H1 (cell line): ENCODE data around the gene INF2. TPM values are rescaled to one million over a fixed set of nuclear protein-coding genes. Genes with fewer than 3 reads are reported as not detected.

Experiments used
- CTCF ChIA-PET: fragments of 300-600 bp; sonication (Branson Sonifier 250); formaldehyde crosslinking; loops from one replicate; lab custom pipeline; 2021; ENCODE audit not compliant: partially characterized antibody; lab: Charles Lee
- POLR2A ChIA-PET: fragments of 300-600 bp; sonication (Branson Sonifier 250); formaldehyde crosslinking; loops from one replicate; lab custom pipeline; 2021; ENCODE audit warnings: inconsistent platforms; ENCODE audit not compliant: partially characterized antibody; lab: Charles Lee
- DNase-seq, 2 experiments: peaks; one replicate each; pipeline versions ENCODE4 v3.0.0 to v3.0.0-alpha.2; 2010 to 2022; ENCODE audit warnings: low spot score in 2 of 2, low read depth in 1 of 2, mixed read lengths in 1 of 2
- FAIRE-seq: peaks from 2 replicates; lab custom pipeline; 2011; peaks lifted over from hg19 to GRCh38; lab: Jason Lieb, UNC
- H2AFZ ChIP-seq: 2 replicates; pipeline ENCODE4 v1.8.1; 2012; ENCODE audit warnings: low read length, inconsistent platforms
- H2AK5ac ChIP-seq: 2 replicates; pipeline ENCODE4 v1.6.1; 2013; ENCODE audit warnings: low read depth, low read length
- H2BK120ac ChIP-seq: replicated peaks from 2 replicates; pipeline ENCODE3; 2013; ENCODE audit warnings: low read depth, low read length, inconsistent platforms
- H2BK12ac ChIP-seq: 2 replicates; pipeline ENCODE4 v1.6.1; 2013; ENCODE audit warnings: low read depth, low read length
- H2BK15ac ChIP-seq: 2 replicates; pipeline ENCODE4 v1.6.1; 2013; ENCODE audit warnings: low read length
- H2BK20ac ChIP-seq: 2 replicates; pipeline ENCODE4 v1.6.1; 2013; ENCODE audit warnings: low read length
- H2BK5ac ChIP-seq: 2 replicates; pipeline ENCODE4 v1.6.1; 2013; ENCODE audit warnings: low read depth, low read length
- H3K14ac ChIP-seq: 2 replicates; pipeline ENCODE4 v1.6.1; 2013; ENCODE audit warnings: inconsistent platforms; ENCODE audit not compliant: insufficient read length
- H3K18ac ChIP-seq: 2 replicates; pipeline ENCODE4 v1.6.1; 2013; ENCODE audit warnings: low read length; ENCODE audit errors: extremely low read depth
- H3K23ac ChIP-seq: 2 replicates; pipeline ENCODE4 v1.6.1; 2013; ENCODE audit warnings: inconsistent platforms; ENCODE audit not compliant: insufficient read length
- H3K23me2 ChIP-seq: 2 replicates; pipeline ENCODE4 v1.6.1; 2013; ENCODE audit warnings: low read depth, low read length
- H3K27ac ChIP-seq: 2 replicates; pipeline ENCODE4 v1.6.1; 2011; ENCODE audit warnings: low read depth, low read length, inconsistent platforms
- H3K27me3 ChIP-seq, 4 experiments: replicated peaks in 1 of 4; 1 replicate in 1 of 4; 2 replicates in 3 of 4; pipeline versions ENCODE4 v1.6.1 to v1.8.1; 2011 to 2013; ENCODE audit warnings: low read length in 3 of 4, mild to moderate bottlenecking in 3 of 4, inconsistent platforms in 2 of 4, mixed read lengths in 2 of 4, moderate library complexity in 1 of 4; ENCODE audit not compliant: control insufficient read depth in 3 of 4, insufficient read depth in 3 of 4; ENCODE audit errors: extremely low read depth in 1 of 4
- H3K36me3 ChIP-seq, 4 experiments: 2 replicates each; pipeline versions ENCODE4 v1.6.1 to v1.8.1; 2011 to 2013; ENCODE audit warnings: mild to moderate bottlenecking in 4 of 4, low read length in 3 of 4, moderate library complexity in 2 of 4, control low read depth in 1 of 4, inconsistent platforms in 1 of 4; ENCODE audit not compliant: insufficient read depth in 4 of 4, control insufficient read depth in 2 of 4
- H3K4ac ChIP-seq: replicated peaks from 2 replicates; pipeline ENCODE3; 2013; ENCODE audit warnings: low read length, low read depth, mixed read lengths, inconsistent platforms; ENCODE audit not compliant: insufficient read length
- H3K4me1 ChIP-seq, 4 experiments: replicated peaks in 1 of 4; 1 replicate in 1 of 4; 2 replicates in 3 of 4; pipeline versions ENCODE4 v1.6.1 to v1.8.1; 2011 to 2013; ENCODE audit warnings: low read length in 3 of 4, inconsistent platforms in 2 of 4, mixed read lengths in 1 of 4; ENCODE audit not compliant: insufficient read depth in 4 of 4, control insufficient read depth in 3 of 4
- H3K4me2 ChIP-seq, 2 experiments: 2 replicates each; pipeline versions ENCODE4 v1.6.1 to v1.8.1; 2011 to 2013; ENCODE audit warnings: low read depth in 2 of 2, low read length in 2 of 2, control low read depth in 1 of 2, inconsistent platforms in 1 of 2, mild to moderate bottlenecking in 1 of 2; ENCODE audit not compliant: insufficient read depth in 1 of 2
- H3K4me3 ChIP-seq, 4 experiments: fragments of 200-600, 300-600 bp in 1 of 4; sonication (generic), shearing (Covaris generic), sonication (Bioruptor Twin) in 1 of 4; 2 replicates each; pipeline versions ENCODE4 v1.5.1 to v1.8.1; 2011 to 2016; ENCODE audit warnings: low read length in 4 of 4, low read depth in 3 of 4, control low read depth in 2 of 4, inconsistent platforms in 2 of 4, mild to moderate bottlenecking in 2 of 4, mixed read lengths in 1 of 4, moderate library complexity in 1 of 4; ENCODE audit not compliant: insufficient read depth in 2 of 4; ENCODE audit errors: extremely low read depth in 1 of 4
- H3K56ac ChIP-seq: replicated peaks from 2 replicates; pipeline ENCODE3; 2013; ENCODE audit warnings: low read depth, mild to moderate bottlenecking, mixed read lengths, low read length, inconsistent platforms; ENCODE audit not compliant: insufficient read length
- H3K79me1 ChIP-seq: 2 replicates; pipeline ENCODE4 v1.6.1; 2013; ENCODE audit warnings: low read depth, low read length, control low read depth
- H3K79me2 ChIP-seq, 2 experiments: 2 replicates each; pipeline versions ENCODE4 v1.6.1 to v1.8.1; 2012 to 2013; ENCODE audit warnings: low read length in 2 of 2, mild to moderate bottlenecking in 2 of 2, inconsistent platforms in 1 of 2; ENCODE audit not compliant: insufficient read depth in 2 of 2, control insufficient read depth in 1 of 2
- H3K9ac ChIP-seq, 4 experiments: replicated peaks in 1 of 4; 1 replicate in 1 of 4; 2 replicates in 3 of 4; pipeline versions ENCODE4 v1.6.1 to v1.8.1; 2011 to 2013; ENCODE audit warnings: low read depth in 3 of 4, low read length in 3 of 4, control low read depth in 2 of 4, mild to moderate bottlenecking in 2 of 4, moderate library complexity in 2 of 4, inconsistent platforms in 1 of 4; ENCODE audit errors: extremely low read depth in 1 of 4
- H3K9me3 ChIP-seq, 2 experiments: 2 replicates each; pipeline versions ENCODE4 v1.6.1 to v1.8.1; 2012 to 2013; ENCODE audit warnings: mild to moderate bottlenecking in 2 of 2, moderate library complexity in 2 of 2, control low read depth in 1 of 2, inconsistent platforms in 1 of 2, low read depth in 1 of 2, low read length in 1 of 2, mixed read lengths in 1 of 2; ENCODE audit not compliant: insufficient read depth in 2 of 2
- H4K20me1 ChIP-seq, 2 experiments: replicated peaks in 1 of 2; 2 replicates each; pipeline versions ENCODE3 to v1.8.1; 2011 to 2013; ENCODE audit warnings: inconsistent platforms in 2 of 2, low read length in 2 of 2, mild to moderate bottlenecking in 1 of 2; ENCODE audit not compliant: insufficient read depth in 2 of 2, control insufficient read depth in 1 of 2
- H4K5ac ChIP-seq: 2 replicates; pipeline ENCODE4 v1.6.1; 2013; ENCODE audit warnings: low read length, low read depth, mixed read lengths, inconsistent platforms; ENCODE audit not compliant: insufficient read length
- H4K8ac ChIP-seq: 2 replicates; pipeline ENCODE4 v1.8.0; 2013; ENCODE audit warnings: mild to moderate bottlenecking, moderate library complexity, low read length, inconsistent platforms; ENCODE audit not compliant: insufficient read depth; ENCODE audit errors: extremely low read depth
- H4K91ac ChIP-seq: replicated peaks from 2 replicates; pipeline ENCODE3; 2013; ENCODE audit warnings: low read length, mixed read lengths, inconsistent platforms; ENCODE audit not compliant: insufficient read length
- CBX8 ChIP-seq: fragments of 300-800, 300-1000 bp; sonication (generic); IDR thresholded peaks from 2 replicates; pipeline ENCODE4 v1.7.1; 2016; ENCODE audit warnings: low read depth, low read length, borderline replicate concordance
- EZH2 ChIP-seq: fragments of 200-600 bp; sonication (generic); IDR thresholded peaks from 2 replicates; pipeline ENCODE4 v1.7.1; 2012; ENCODE audit warnings: low read depth, mild to moderate bottlenecking, moderate library complexity, low read length, inconsistent platforms; ENCODE audit not compliant: severe bottlenecking
- SIX5 ChIP-seq: IDR thresholded peaks from 2 replicates; pipeline ENCODE4 v1.6.1; 2011; ENCODE audit warnings: mild to moderate bottlenecking, low read depth, low read length
- YY1 ChIP-seq: IDR thresholded peaks from 2 replicates; pipeline ENCODE4 v1.6.1; 2011; ENCODE audit warnings: low read depth, mild to moderate bottlenecking, low read length
- WGBS, 2 experiments: shearing (Covaris generic) in 1 of 2; methylation state at CpG; one replicate each; pipeline versions ENCODE4 v1.1.6 to v1.1.7; 2013 to 2015; ENCODE audit warnings: low lambda C conversion rate in 2 of 2, mixed read lengths in 2 of 2, inconsistent platforms in 1 of 2, low coverage in 1 of 2, missing lambda C conversion rate in 1 of 2; ENCODE audit not compliant: insufficient replicate concordance in 2 of 2, insufficient coverage in 1 of 2, insufficient read length in 1 of 2; ENCODE audit errors: extremely low coverage in 1 of 2, missing lambda C conversion rate in 1 of 2; 5-methylcytosine and 5-hydroxymethylcytosine counted together
- polyA plus RNA-seq, 7 experiments: library from polyadenylated mRNA; depleted of rRNA in 3 of 7; stranded (reverse) in 5 of 7; unstranded in 2 of 7; fragments of >200 nt in 5 of 7; fragments of 200-250 nt in 2 of 7; gene quantifications; 1 replicate in 5 of 7; 2 replicates in 1 of 7; 4 replicates in 1 of 7; pipeline versions ENCODE4 v1.2.1 to v1.2.3, GENCODE V29; 2011 to 2013; ENCODE audit warnings: missing spikeins in 2 of 7, mixed read lengths in 2 of 7
- total RNA-seq: library from RNA; stranded (reverse); fragmentation: NEBNext Ultra II Directional; extraction: Animal tissue kit (Norgen Biotek cat#: 25700); gene quantifications from 2 replicates; pipeline ENCODE4 v1.2.1, GENCODE V29; 2021

Gene INF2
- total and polyA plus RNA-seq, 2 of the 8 experiments (the other 6 are each of a cell fraction or from before 2014, with no cell fraction given), result 29.1 to 59.5 TPM

- no peak overlapping the region; the same call in 1 of the 2 replicates for H2BK5ac ChIP-seq
- no peaks in the 10 kb centered on the region for H3K23me2 ChIP-seq
- no peak overlapping the region for H2AK5ac ChIP-seq
- H4K8ac ChIP-seq, result no peak overlapping the region
- CTCF ChIA-PET, result interaction anchor here (1.2 to 4.6 kb wide), 4 partner anchors 9 to 26 kb away, joined by 6 to 18 read pairs (median 6); partner anchors contain the start of gene ADSS1
- no peak overlapping the region for H3K18ac ChIP-seq
- no peak overlapping the region for H3K56ac ChIP-seq
- no peaks in the 10 kb centered on the region for H3K79me1 ChIP-seq
- H3K4me2 ChIP-seq, result no peak overlapping the region
- H4K91ac ChIP-seq, result no peak overlapping the region
- no peaks in the 10 kb centered on the region for H3K9me3 ChIP-seq
- H3K9ac ChIP-seq, result no peak overlapping the region; a peak in 1 of 7 replicates
- no peak for DNase-seq
- H3K27me3 ChIP-seq, result peaks cover 0 to 5% (median 0%) of the 10 kb centered on the region in 4 experiments; a peak in 2 of 7 replicates
- no peak overlapping the region for H2BK120ac ChIP-seq
- peaks cover 0 to 4% (median 0%) of the 10 kb centered on the region in 4 experiments; a peak in 1 of 8 replicates for H3K36me3 ChIP-seq
- H4K5ac ChIP-seq, result no peak overlapping the region
- no peak for TF ChIP-seq SIX5
- TF ChIP-seq EZH2, result no peak
- no peak for TF ChIP-seq CBX8
- no peak for TF ChIP-seq YY1
- TF ChIP-seq, all 59 proteins: peak for 0
- Histone ChIP-seq H3K4ac (peak overlapping the region; percentile 91), H4K20me1 (peaks cover 0 to 9% of the 10 kb centered on the region in 2 experiments), H3K14ac (no peak overlapping the region), H2BK20ac (no peak overlapping the region), H2BK12ac (no peak overlapping the region), H2AFZ (no peak overlapping the region), H2BK15ac (no peak overlapping the region; the same call in 1 of the 2 replicates), H3K79me2 (no peaks in the 10 kb centered on the region), H3K23ac (no peak overlapping the region), H3K27ac (no peak overlapping the region), H3K4me3 (no peak overlapping the region), H3K4me1 (no peaks in the 10 kb centered on the region; a peak in 2 of 7 replicates)
- no peak for FAIRE-seq
- POLR2A ChIA-PET, result interaction anchor here (0.9 to 2.4 kb wide), 5 partner anchors 10 to 235 kb away, joined by 3 to 11 read pairs (median 5); partner anchors contain the start of gene SIVA1
- WGBS, 2 experiments, result 90% methylated on average over 28 of the region's 31 CpGs; no CpG with 5 or more reads in 1 of the 2 experiments
These were observed 45.8 kb downstream of the INF2 start for GRCh38 chr14:104734991-104735779.
